ENCODE results near the gene ZNF530.
A peak's percentile ranks its signal among the peaks of the same experiment; 100 is the strongest.

Gene ZNF530

GRCh38 chr19:57599761-57600383 lies at the start of gene ZNF530:
Gene ZNF530, plus strand, starts transcription at chr19:57599885. Its CDS starts 4,461 bp downstream, at chr19:57604346.
- DNase-seq: peak; percentile 85

DNA sequence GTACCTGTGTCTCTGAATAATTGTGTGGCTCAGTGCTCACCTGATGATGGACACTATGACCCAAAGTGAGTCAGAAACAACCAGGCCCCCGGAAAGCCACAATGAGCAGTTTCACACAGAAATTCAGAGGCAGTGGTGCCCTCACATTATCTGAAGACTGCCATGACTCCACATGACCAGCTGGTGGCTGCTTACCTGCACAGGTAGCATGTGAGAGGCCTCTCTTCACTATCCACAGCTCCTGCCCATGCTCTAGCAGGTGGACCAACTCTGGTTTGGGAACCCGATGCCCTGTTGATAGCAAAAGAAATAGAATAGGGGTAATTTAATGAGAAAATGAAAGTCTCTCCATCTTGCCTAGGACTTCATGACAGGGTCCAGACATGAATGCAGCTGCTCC lies 47.3 kb upstream of the ZNF530 start:
- DNase-seq: no peak

- no peak for DNase-seq
These were observed 42.0 kb upstream of the ZNF530 start for GRCh38 chr19:57557659-57558058.

DNA sequence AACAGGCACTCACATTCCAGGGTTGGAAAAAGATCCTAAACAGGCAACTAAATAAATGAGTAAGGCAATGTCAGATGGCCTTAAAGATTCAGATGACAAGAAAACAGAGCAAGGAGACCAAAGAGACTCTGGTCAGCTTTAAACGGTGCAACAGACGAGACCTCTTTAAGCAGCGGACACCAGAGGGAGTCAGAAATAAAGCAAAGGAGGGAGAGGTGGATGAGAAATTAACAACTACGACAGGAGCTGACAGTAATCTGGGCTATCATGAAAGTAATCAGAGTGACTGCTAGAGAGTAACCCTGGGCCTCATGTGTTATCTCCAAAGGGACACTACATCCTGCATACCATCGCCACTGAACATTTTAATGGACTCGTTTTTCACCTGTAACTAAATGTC lies 41.2 kb upstream of the ZNF530 start:
- DNase-seq: no peak

DNA sequence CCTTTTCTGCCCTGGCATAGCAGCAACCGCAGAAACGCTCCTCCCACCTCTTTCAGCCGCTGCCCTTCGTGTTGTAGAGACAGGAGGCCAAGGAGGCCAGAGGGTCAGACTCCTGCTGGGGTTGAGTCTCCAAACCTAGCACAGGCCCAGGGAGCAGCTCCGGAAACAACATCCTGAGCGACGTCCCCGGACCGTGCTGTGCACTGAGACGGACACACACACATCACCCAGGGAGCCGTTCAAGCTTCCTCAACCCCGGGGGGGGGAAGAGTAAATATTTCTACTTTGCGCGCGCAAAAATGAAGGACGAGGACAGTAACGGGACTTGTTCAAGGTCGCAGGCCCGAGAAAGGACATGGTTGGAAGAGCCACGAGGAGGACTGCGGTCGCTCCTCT lies 40.7 kb upstream of the ZNF530 start:
- DNase-seq: no peak

DNA sequence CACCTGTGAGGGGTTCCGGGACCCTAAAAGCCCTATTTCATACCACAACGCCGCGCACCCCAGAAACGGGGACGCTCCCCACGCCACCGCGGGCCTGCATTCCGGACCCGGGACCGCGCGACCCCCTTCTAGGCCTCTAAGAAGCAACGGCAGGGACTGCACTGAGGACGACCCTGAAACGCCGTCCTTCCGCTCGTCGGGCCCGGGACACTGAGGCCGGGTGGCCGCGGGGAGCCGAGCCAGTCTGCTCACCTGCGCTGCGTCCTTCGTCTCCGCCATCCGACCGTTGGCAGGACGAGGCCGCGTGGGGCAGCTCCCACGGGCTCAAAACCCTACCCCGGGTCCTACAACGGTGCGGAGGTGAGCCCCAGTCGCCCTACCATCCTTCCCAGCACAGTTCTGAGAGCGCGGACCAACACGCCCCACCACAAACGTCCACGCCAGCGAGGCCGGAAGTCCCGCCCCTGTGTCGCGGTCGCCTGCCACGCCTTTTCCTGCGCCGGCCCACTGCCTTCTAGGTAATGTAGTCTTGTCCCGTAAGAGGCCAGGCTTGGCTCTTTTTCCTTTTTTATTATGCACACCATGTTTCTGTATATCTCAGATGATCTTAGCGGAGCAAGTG lies 40.2 kb upstream of the ZNF530 start, which contains the start of gene ZNF550:
TSS of gene ZNF550 (minus strand) at position 460 of the 622 bp plus-strand sequence. CDS start at position 279, 181 bp downstream.
- DNase-seq: peak; percentile 77

DNA sequence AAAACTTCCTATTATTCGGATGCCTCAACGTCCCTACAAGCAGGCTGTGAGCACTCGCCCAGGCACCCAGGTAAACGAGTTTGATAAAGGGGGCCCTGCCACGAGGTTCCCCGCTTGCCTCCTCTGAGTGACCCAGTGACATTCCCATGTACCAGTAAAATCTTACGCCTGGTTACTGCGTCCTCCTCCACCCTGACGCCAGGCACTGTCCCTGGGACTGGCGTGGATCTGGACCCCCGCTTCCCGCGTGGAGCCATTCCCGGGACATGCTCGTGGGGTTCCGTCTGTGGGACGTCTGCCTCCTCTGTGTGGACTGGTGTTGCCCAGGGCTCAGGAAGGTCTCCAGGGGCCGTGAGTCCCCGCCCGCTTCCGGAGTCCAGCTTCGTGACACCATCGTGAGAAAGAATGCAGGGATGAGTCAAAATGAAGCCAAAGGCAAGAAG lies 39.6 kb upstream of the ZNF530 start:
- no peak for DNase-seq

- no peak for DNase-seq
These were observed 36.1 kb upstream of the ZNF530 start for GRCh38 chr19:57563547-57563946.

DNA sequence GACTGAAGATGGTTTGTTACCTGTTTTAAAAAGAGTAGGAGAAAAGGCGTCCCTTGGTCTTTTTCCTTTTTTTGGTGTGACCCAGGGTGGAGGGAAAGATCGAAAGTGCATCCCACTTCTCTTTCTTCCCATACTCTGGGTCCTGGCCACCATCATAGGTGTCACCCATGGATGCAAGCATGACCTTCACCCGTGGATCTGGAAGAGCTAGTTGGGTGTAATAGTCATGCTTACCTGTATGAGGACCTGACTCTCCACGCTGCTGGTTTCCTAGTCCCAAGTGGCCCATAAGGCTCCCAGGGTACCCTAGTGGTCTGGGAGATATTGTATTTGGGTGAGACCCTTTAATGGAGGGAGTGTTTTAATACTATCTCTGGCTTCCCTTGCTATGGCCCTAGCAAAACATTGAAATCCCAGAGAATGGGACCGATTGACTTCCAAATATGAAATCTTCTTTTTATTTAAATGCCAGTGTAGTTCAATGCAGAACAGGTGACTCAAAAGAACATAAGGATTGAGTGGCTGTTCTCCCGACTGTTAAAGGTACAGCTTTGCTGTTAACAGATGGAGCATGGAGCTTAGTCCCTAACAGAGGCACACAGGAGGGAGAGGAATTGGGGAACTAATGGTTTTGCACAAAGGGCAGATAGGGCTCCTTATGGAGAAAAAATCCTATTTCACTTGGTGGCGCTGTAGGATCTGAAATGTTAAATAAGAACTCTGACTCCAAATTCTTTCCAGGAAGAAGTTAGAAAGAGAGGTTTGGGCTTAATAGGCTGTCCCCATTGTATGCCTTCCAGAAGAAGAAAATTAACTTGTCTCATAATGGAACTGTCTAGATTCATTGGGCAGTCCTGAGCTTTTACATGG lies 33.1 kb upstream of the ZNF530 start:
- DNase-seq: no peak

- DNase-seq: no peak
These were observed 29.0 kb upstream of the ZNF530 start for GRCh38 chr19:57570707-57571106.

GRCh38 chr19:57572415-57572947 lies 27.2 kb upstream of the ZNF530 start:
- no peak for DNase-seq

DNA sequence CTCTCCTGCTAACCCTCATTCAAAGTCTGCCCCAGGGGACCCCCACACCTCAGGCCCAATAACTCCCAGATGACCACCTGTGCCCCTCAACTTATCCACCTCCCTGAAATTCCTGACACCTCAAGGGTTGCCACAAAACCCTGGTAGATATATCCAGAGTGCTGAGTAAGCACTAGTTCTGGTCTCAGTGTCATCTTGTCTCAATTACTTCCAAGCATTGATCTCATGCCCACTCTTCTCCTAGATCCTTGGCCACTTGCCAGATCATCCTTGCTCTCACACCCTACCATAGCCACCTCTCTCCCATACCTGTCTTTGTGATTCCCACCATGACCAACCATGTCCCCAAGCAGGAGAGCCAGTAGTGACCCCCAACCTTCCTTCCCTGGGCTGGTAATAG lies 23.0 kb upstream of the ZNF530 start:
- DNase-seq: no peak

DNA sequence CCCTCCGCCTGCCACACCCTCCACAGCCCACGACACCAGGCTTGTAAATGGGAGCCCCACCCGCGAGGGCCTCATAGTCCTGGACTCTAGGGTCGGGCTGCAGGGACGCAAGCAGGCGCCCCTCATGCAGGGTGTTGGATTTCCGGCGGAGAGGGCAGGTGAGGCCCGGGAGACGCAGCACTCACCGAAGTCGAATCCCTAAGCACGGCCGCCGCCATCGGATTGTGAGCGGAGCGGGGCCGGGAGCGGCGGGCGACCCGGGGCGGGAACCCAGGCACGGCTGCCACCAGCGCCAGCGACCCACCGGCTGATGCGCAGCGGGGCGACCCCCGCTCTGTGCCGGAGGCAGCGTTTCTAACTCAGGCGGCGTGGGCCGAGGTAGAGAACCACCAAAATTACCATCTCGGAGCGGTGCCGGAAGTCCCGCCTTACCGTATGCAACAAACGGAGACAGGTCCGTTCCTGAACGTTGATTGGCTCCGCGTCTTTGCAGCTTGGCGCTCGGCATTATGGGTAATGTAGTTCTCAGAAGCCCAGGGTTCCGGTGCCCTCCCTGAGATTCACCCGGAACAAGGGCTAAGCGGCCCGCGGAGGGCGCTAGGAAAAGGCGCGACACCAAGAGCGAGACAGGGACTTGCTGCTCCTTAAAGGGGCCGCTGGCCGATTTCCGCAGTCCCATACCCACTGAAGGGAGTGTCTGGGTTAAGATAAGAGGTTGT lies 21.0 kb upstream of the ZNF530 start, which contains the start of gene ZNF416:
TSS of gene ZNF416 (minus strand) at position 425 of the 719 bp plus-strand sequence. CDS start at position 218, 207 bp downstream.
- DNase-seq: peak; percentile 98

DNA sequence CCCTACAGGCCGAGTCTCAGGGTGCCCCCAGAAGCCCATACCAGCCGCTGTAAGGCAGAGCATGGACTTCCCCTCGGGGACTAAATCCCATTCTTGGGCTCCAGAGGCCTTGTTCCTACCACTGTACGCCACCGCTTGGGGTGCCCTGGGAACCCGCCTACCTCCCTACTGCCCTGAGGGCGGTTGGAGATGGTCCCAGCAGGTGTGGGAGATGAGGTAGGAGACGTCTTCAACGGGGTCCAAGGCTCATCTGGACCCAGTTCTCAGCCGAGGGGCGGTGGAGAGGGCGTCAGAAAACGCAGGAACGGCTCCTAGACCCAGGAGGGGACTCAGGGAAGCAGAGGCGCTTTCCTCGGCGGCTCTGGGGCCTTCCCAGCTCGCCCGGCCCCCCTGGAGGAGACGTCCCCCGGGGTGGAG lies 16.6 kb upstream of the ZNF530 start:
- no peak for DNase-seq

DNA sequence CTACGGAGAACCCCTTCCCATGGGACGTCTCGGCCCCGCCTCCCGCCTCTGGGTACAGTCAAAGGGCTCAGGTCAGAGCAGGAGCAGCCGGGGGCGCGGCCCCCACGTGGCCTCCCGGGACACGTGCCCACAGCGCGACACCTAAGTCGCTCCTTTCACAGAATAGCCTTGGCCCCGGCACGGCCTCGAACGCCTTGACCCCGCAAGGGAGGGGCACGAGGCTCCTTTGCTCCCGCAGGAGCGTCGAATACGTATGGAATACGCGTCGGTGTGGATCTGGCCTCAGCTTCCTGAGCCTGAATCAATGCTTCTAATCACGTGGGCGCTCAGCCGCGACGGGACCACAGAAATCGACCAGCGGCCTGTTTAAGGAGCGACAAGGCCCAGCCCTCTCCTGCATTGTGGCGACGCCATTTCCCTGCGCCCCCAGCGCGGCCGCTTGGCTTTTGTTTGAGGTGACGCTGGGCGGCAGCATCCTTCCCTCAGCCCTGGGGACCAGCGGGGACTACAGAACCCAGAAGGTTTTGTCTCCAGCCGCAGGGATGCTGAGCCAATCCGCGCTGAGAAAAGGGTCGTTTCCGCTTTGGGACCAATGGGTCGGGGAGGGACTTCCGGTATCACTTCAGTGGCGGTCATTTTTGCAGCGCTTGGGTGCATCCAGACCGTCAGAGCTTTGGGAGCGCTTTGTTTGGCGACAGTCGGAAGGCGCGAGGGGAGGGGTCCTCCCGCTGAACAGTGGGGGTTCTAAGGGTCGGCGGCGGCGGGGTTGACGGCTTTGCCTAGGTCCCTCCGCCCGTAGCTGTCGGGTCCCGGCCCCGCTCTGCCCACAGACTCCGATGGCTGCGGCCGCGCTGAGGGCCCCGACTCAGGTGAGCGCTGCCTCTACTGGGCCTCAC lies 15.9 kb upstream of the ZNF530 start, which contains the start of gene ZIK1:
TSS of gene ZIK1 (plus strand) at position 625 of the 896 bp plus-strand sequence. CDS start at position 837, 212 bp downstream.
- peak; percentile 89 for DNase-seq

DNA sequence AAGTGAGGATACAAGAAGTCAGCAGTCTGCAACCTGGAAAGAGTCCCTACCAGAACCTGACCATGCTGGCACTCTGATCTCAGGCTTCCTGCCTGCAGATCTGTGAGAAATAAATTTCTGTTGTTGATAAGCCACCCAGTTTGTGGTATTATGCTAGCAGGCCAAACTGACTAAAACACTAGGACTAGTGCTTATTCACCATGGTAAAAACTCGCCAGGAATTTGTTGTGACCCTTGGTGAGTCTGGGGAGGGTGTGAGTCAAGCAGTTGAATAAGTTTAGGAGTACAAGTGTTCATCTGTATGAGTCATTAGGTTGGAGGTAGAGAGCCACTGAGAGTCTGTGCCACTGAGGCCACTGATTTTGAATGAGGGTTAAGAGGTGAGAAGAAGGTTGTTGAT lies 12.2 kb upstream of the ZNF530 start:
- DNase-seq: no peak

- no peak for DNase-seq
These were observed 316 bp upstream of the ZNF530 start for GRCh38 chr19:57599377-57599760.

DNA sequence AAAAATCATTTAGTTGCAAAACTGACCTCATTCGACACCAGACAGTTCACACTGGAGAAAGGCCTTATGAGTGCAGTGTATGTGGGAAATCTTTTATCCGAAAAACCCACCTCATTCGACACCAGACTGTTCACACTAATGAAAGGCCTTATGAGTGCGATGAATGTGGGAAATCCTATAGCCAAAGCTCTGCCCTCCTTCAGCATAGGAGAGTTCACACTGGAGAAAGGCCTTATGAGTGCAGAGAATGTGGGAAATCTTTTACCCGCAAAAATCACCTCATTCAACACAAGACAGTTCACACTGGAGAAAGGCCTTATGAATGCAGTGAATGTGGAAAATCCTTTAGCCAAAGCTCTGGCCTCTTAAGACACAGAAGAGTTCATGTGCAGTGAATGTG lies 7.2 kb downstream of the ZNF530 start:
- DNase-seq: no peak

DNA sequence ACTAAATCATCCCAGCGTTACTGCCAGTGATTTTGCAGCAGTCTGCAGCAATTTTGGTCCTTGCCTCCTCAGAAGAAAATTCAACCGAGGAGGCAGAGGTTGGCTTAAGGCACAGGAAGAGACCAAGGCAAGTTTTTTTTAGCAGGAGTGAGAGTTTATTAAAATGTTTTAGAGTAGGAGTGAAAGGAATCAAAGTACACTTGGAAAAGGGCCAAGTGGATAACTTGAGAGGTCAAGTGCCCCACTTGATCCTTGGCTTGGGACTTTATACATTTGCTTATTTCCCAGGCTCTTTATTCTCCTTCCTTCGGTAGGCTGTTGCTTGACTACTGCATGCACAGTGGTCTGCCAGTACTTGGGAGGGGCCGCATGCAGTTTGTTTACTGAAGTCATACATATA lies 11.4 kb downstream of the ZNF530 start:
- no peak for DNase-seq

DNA sequence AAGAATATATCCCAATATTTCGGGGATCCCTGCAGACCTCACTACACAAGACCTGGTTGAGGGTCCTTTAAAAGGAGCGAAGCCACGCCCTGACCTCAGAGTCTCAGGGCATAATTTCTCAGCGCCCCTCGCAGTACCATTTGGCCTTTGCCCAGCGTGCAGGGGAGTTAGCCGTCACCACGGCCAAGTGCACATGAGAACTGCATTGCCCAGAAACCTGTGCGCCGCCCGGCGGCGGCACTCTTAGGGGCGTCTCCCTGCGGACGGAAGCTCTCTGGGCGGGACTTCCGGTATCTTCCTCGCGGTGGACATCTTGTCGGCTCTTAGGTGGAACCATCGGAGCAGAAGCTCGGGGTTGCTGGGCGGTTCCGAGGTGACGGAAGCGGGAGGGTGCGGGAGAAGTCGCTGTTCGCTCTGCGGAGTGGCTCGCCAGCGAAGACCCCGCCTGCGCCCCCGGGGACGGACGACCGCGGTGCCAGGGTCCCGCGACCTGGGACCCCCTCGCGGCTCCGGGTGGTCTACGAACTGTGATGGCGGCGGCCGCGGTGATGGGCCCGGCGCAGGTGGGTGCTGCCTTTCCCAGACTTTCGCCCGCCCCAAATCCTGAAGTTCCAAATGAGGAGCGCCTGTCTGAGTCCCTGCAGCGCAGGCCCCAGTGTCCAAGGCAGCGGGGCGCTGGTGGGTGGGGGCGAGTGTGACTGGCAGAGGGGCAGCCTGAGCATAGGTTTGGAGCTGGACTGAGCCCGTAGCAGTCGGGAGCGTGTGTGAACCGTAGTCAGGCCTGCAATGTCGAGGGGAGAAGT lies 14.5 kb downstream of the ZNF530 start, which contains the start of gene ZNF134:
TSS of gene ZNF134 (plus strand) at position 302 of the 803 bp plus-strand sequence. CDS start 5,227 bp downstream, outside the sequence.
- peak; percentile 87 for DNase-seq
